Measurements from ENCODE around the gene BOD1.
"Not testable (repeated sequence)": the region's sequence is repeated elsewhere in the genome, so short reads cannot be mapped to it uniquely, and the experiment has no call there.

BOD1 gene

GRCh38 chr5:173590436-173591055, 25.9 kb downstream of the BOD1 start:
- Mint-ChIP-seq H3K4me3 (no peak overlapping the region), H3K27ac (no peak overlapping the region), H3K9me3 (peaks cover 57% of the 10 kb centered on the region), H3K27me3 (ENCODE audit: low read depth) (no peaks in the 10 kb centered on the region), H3K36me3 (ENCODE audit: low read depth) (peaks cover 3% of the 10 kb centered on the region), H3K4me1 (ENCODE audit: low read depth) (no peaks in the 10 kb centered on the region)
- no peak for DNase-seq (ENCODE audit: low spot score)

- peaks cover 24% of the 10 kb centered on the region for H3K9me3 Mint-ChIP-seq
- H3K27me3 Mint-ChIP-seq (ENCODE audit: low read depth); H3K4me3 Mint-ChIP-seq; H3K4me1 Mint-ChIP-seq (ENCODE audit: low read depth); H3K36me3 Mint-ChIP-seq (ENCODE audit: low read depth); H3K27ac Mint-ChIP-seq; DNase-seq (ENCODE audit: low spot score): not testable (repeated sequence)
These were observed 30.3 kb downstream of the BOD1 start for GRCh38 chr5:173586133-173586532.

GRCh38 chr5:173583346-173583745, 33.1 kb downstream of the BOD1 start:
- no peaks in the 10 kb centered on the region for H3K4me1 Mint-ChIP-seq (ENCODE audit: low read depth)
- DNase-seq (ENCODE audit: low spot score), result no peak
- no peak overlapping the region for H3K4me3 Mint-ChIP-seq
- no peak overlapping the region for H3K27ac Mint-ChIP-seq
- no peaks in the 10 kb centered on the region for H3K27me3 Mint-ChIP-seq (ENCODE audit: low read depth)
- H3K36me3 Mint-ChIP-seq (ENCODE audit: low read depth), result peaks cover 1% of the 10 kb centered on the region
- peaks cover 18% of the 10 kb centered on the region for H3K9me3 Mint-ChIP-seq

GRCh38 chr5:173582216-173583111, 34.0 kb downstream of the BOD1 start:
- H3K27ac Mint-ChIP-seq, result no peak overlapping the region

GRCh38 chr5:173581408-173582215, 34.8 kb downstream of the BOD1 start:
- Mint-ChIP-seq H3K27ac (no peak overlapping the region), H3K4me3 (no peak overlapping the region), H3K4me1 (ENCODE audit: low read depth) (no peaks in the 10 kb centered on the region), H3K27me3 (ENCODE audit: low read depth) (no peaks in the 10 kb centered on the region), H3K9me3 (peaks cover 11% of the 10 kb centered on the region), H3K36me3 (ENCODE audit: low read depth) (peaks cover under 1% of the 10 kb centered on the region)
- DNase-seq (ENCODE audit: low spot score), result peak; percentile 25

More at GRCh38 chr5:173582216-173583111, 34.0 kb downstream of the BOD1 start:
- Mint-ChIP-seq H3K36me3 (ENCODE audit: low read depth) (peaks cover 1% of the 10 kb centered on the region), H3K9me3 (peaks cover 14% of the 10 kb centered on the region), H3K4me3 (no peak overlapping the region), H3K27me3 (ENCODE audit: low read depth) (no peaks in the 10 kb centered on the region), H3K4me1 (ENCODE audit: low read depth) (no peaks in the 10 kb centered on the region)
- DNase-seq (ENCODE audit: low spot score), result no peak

- Mint-ChIP-seq H3K36me3 (ENCODE audit: low read depth) (no peaks in the 10 kb centered on the region), H3K9me3 (no peaks in the 10 kb centered on the region), H3K27me3 (ENCODE audit: low read depth) (peaks cover 3% of the 10 kb centered on the region), H3K4me3 (no peak overlapping the region), H3K27ac (no peak overlapping the region), H3K4me1 (ENCODE audit: low read depth) (no peaks in the 10 kb centered on the region)
- no peak for DNase-seq (ENCODE audit: low spot score)
These were observed 37.4 kb downstream of the BOD1 start for GRCh38 chr5:173578947-173579615.

GRCh38 chr5:173577817-173578216, 38.6 kb downstream of the BOD1 start:
- peaks cover 7% of the 10 kb centered on the region for H3K27me3 Mint-ChIP-seq (ENCODE audit: low read depth)
- no peaks in the 10 kb centered on the region for H3K36me3 Mint-ChIP-seq (ENCODE audit: low read depth)
- no peak overlapping the region for H3K4me3 Mint-ChIP-seq
- peaks cover 2% of the 10 kb centered on the region for H3K4me1 Mint-ChIP-seq (ENCODE audit: low read depth)
- no peaks in the 10 kb centered on the region for H3K9me3 Mint-ChIP-seq
- DNase-seq (ENCODE audit: low spot score), result no peak
- H3K27ac Mint-ChIP-seq, result no peak overlapping the region

- DNase-seq (ENCODE audit: low spot score), result no peak
- Mint-ChIP-seq H3K27ac (no peak overlapping the region), H3K4me1 (ENCODE audit: low read depth) (peaks cover 2% of the 10 kb centered on the region), H3K36me3 (ENCODE audit: low read depth) (no peaks in the 10 kb centered on the region), H3K4me3 (no peak overlapping the region), H3K27me3 (ENCODE audit: low read depth) (peaks cover 13% of the 10 kb centered on the region), H3K9me3 (no peaks in the 10 kb centered on the region)
These were observed 39.3 kb downstream of the BOD1 start for GRCh38 chr5:173577166-173577565.

- Mint-ChIP-seq H3K4me1 (ENCODE audit: low read depth) (peaks cover 2% of the 10 kb centered on the region), H3K36me3 (ENCODE audit: low read depth) (no peaks in the 10 kb centered on the region), H3K27me3 (ENCODE audit: low read depth) (peaks cover 16% of the 10 kb centered on the region), H3K4me3 (no peak overlapping the region), H3K9me3 (no peaks in the 10 kb centered on the region), H3K27ac (no peak overlapping the region)
- no peak for DNase-seq (ENCODE audit: low spot score)
These were observed 40.5 kb downstream of the BOD1 start for GRCh38 chr5:173575985-173576384.

- Mint-ChIP-seq H3K36me3 (ENCODE audit: low read depth) (no peaks in the 10 kb centered on the region), H3K27ac (no peak overlapping the region), H3K9me3 (no peaks in the 10 kb centered on the region), H3K4me3 (no peak overlapping the region), H3K4me1 (ENCODE audit: low read depth) (peaks cover 2% of the 10 kb centered on the region), H3K27me3 (ENCODE audit: low read depth) (peaks cover 18% of the 10 kb centered on the region)
- DNase-seq (ENCODE audit: low spot score), result no peak
These were observed 41.5 kb downstream of the BOD1 start for GRCh38 chr5:173574983-173575382.

GRCh38 chr5:173573126-173573960, 43.1 kb downstream of the BOD1 start:
- DNase-seq (ENCODE audit: low spot score), result peak; percentile 37
- H3K9me3 Mint-ChIP-seq, result no peaks in the 10 kb centered on the region
- peaks cover 18% of the 10 kb centered on the region for H3K27me3 Mint-ChIP-seq (ENCODE audit: low read depth)
- peaks cover 2% of the 10 kb centered on the region for H3K4me1 Mint-ChIP-seq (ENCODE audit: low read depth)
- H3K4me3 Mint-ChIP-seq, result no peak overlapping the region
- no peaks in the 10 kb centered on the region for H3K36me3 Mint-ChIP-seq (ENCODE audit: low read depth)
- no peak overlapping the region for H3K27ac Mint-ChIP-seq

GRCh38 chr5:173572431-173573125, 43.9 kb downstream of the BOD1 start:
- no peaks in the 10 kb centered on the region for H3K9me3 Mint-ChIP-seq
- H3K36me3 Mint-ChIP-seq (ENCODE audit: low read depth), result no peaks in the 10 kb centered on the region
- H3K27ac Mint-ChIP-seq, result no peak overlapping the region
- H3K4me1 Mint-ChIP-seq (ENCODE audit: low read depth), result peaks cover 2% of the 10 kb centered on the region
- no peak for DNase-seq (ENCODE audit: low spot score)
- no peak overlapping the region for H3K4me3 Mint-ChIP-seq
- H3K27me3 Mint-ChIP-seq (ENCODE audit: low read depth), result peaks cover 18% of the 10 kb centered on the region
